ENCODE results near the gene NFATC4.
"Not testable (repeated sequence)": the region's sequence is repeated elsewhere in the genome, so short reads cannot be mapped to it uniquely, and the experiment has no call there.

The NFATC4 gene

GRCh38 chr14:24384169-24384568 lies 16.2 kb downstream of the NFATC4 start:
- Histone ChIP-seq H3K36me3 (ENCODE audit: insufficient read depth) (no peaks in the 10 kb centered on the region), H2AFZ (ENCODE audit: low read depth) (no peak overlapping the region), H3K4me1 (ENCODE audit: low read depth, poor library complexity, severe bottlenecking) (no peaks in the 10 kb centered on the region), H3K27ac (no peak overlapping the region), H3K27me3 (ENCODE audit: insufficient read depth, low read depth) (no peaks in the 10 kb centered on the region), H3K9ac (no peak overlapping the region), H3K4me3 (IDR thresholded peaks at IDR 0.05; ENCODE audit: insufficient read depth, low read depth, low read length) (no peak overlapping the region), H3K79me2 (ENCODE audit: insufficient read depth, low read depth) (no peaks in the 10 kb centered on the region), H4K20me1 (ENCODE audit: insufficient read depth) (no peaks in the 10 kb centered on the region), H3K4me2 (no peak overlapping the region)
- TF ChIP-seq CTCF (conservative IDR thresholded peaks at IDR 0.05; ENCODE audit: low read depth, low read length): no peak

GRCh38 chr14:24385524-24385923 lies 17.5 kb downstream of the NFATC4 start:
- TF ChIP-seq CTCF (conservative IDR thresholded peaks at IDR 0.05; ENCODE audit: low read depth, low read length): no peak
- Histone ChIP-seq H3K4me1 (ENCODE audit: low read depth, poor library complexity, severe bottlenecking) (no peaks in the 10 kb centered on the region), H3K27me3 (ENCODE audit: insufficient read depth, low read depth) (no peaks in the 10 kb centered on the region)

GRCh38 chr14:24387009-24387345 lies 19.0 kb downstream of the NFATC4 start:
- H3K79me2 ChIP-seq (ENCODE audit: insufficient read depth, low read depth): no peaks in the 10 kb centered on the region

More at GRCh38 chr14:24385524-24385923, 17.5 kb downstream of the NFATC4 start:
- no peak overlapping the region for H3K4me2 ChIP-seq
- no peak overlapping the region for H3K4me3 ChIP-seq (IDR thresholded peaks at IDR 0.05; ENCODE audit: insufficient read depth, low read depth, low read length)
- no peak overlapping the region for H3K27ac ChIP-seq
- no peak overlapping the region for H2AFZ ChIP-seq (ENCODE audit: low read depth)
- no peaks in the 10 kb centered on the region for H3K79me2 ChIP-seq (ENCODE audit: insufficient read depth, low read depth)
- H4K20me1 ChIP-seq (ENCODE audit: insufficient read depth): no peaks in the 10 kb centered on the region
- no peaks in the 10 kb centered on the region for H3K36me3 ChIP-seq (ENCODE audit: insufficient read depth)
- no peak overlapping the region for H3K9ac ChIP-seq

GRCh38 chr14:24387579-24387978 lies 19.6 kb downstream of the NFATC4 start:
- not testable (repeated sequence) for H3K27me3 ChIP-seq (ENCODE audit: insufficient read depth, low read depth); H3K36me3 ChIP-seq (ENCODE audit: insufficient read depth); H3K4me2 ChIP-seq; H4K20me1 ChIP-seq (ENCODE audit: insufficient read depth); H3K4me3 ChIP-seq (IDR thresholded peaks at IDR 0.05; ENCODE audit: insufficient read depth, low read depth, low read length); H3K4me1 ChIP-seq (ENCODE audit: low read depth, poor library complexity, severe bottlenecking); H3K9ac ChIP-seq; H3K79me2 ChIP-seq (ENCODE audit: insufficient read depth, low read depth); H2AFZ ChIP-seq (ENCODE audit: low read depth); H3K27ac ChIP-seq

More at GRCh38 chr14:24387009-24387345, 19.0 kb downstream of the NFATC4 start:
- Histone ChIP-seq H3K9ac (no peak overlapping the region), H3K4me2 (no peak overlapping the region), H2AFZ (ENCODE audit: low read depth) (no peak overlapping the region), H3K4me1 (ENCODE audit: low read depth, poor library complexity, severe bottlenecking) (no peaks in the 10 kb centered on the region), H3K4me3 (IDR thresholded peaks at IDR 0.05; ENCODE audit: insufficient read depth, low read depth, low read length) (no peak overlapping the region), H4K20me1 (ENCODE audit: insufficient read depth) (no peaks in the 10 kb centered on the region), H3K27me3 (ENCODE audit: insufficient read depth, low read depth) (no peaks in the 10 kb centered on the region), H3K27ac (no peak overlapping the region), H3K36me3 (ENCODE audit: insufficient read depth) (no peaks in the 10 kb centered on the region)
- TF ChIP-seq CTCF (conservative IDR thresholded peaks at IDR 0.05; ENCODE audit: low read depth, low read length): no peak

- Histone ChIP-seq H3K4me3 (IDR thresholded peaks at IDR 0.05; ENCODE audit: insufficient read depth, low read depth, low read length) (no peak overlapping the region), H3K4me1 (ENCODE audit: low read depth, poor library complexity, severe bottlenecking) (no peaks in the 10 kb centered on the region), H3K9ac (no peak overlapping the region), H4K20me1 (ENCODE audit: insufficient read depth) (no peaks in the 10 kb centered on the region), H3K79me2 (ENCODE audit: insufficient read depth, low read depth) (no peaks in the 10 kb centered on the region), H3K4me2 (no peak overlapping the region), H3K27ac (no peak overlapping the region), H2AFZ (ENCODE audit: low read depth) (no peak overlapping the region), H3K36me3 (ENCODE audit: insufficient read depth) (no peaks in the 10 kb centered on the region), H3K27me3 (ENCODE audit: insufficient read depth, low read depth) (no peaks in the 10 kb centered on the region)
- TF ChIP-seq CTCF (conservative IDR thresholded peaks at IDR 0.05; ENCODE audit: low read depth, low read length): no peak
Observed at GRCh38 chr14:24388474-24389179, 20.6 kb downstream of the NFATC4 start.

All from KMS-11 (cell line).